Ectodermal cell (in vitro differentiated cells): ENCODE data around the gene ERC2.

ENCODE experiments used
- H3K27ac ChIP-seq: 2 replicates; pipeline ENCODE4 v1.7.0; 2013; ENCODE audit warnings: mild to moderate bottlenecking, low read depth, low read length; ENCODE audit not compliant: insufficient read depth, poor library complexity, severe bottlenecking
- H3K27me3 ChIP-seq: 2 replicates; pipeline ENCODE4 v1.7.0; 2013; ENCODE audit warnings: mild to moderate bottlenecking, low read length; ENCODE audit not compliant: insufficient read depth, control insufficient read depth, poor library complexity, severe bottlenecking
- H3K36me3 ChIP-seq: one replicate; pipeline ENCODE4 v1.7.0; 2013; ENCODE audit warnings: low read length; ENCODE audit not compliant: control insufficient read depth, insufficient read depth
- H3K4me1 ChIP-seq: one replicate; pipeline ENCODE4 v1.7.0; 2013; ENCODE audit warnings: low read length; ENCODE audit not compliant: control insufficient read depth, insufficient read depth
- H3K4me3 ChIP-seq: 2 replicates; pipeline ENCODE4 v1.7.0; 2013; ENCODE audit warnings: low read depth, low read length, control low read depth; ENCODE audit not compliant: insufficient read depth
- H3K9me3 ChIP-seq: 2 replicates; pipeline ENCODE4 v1.7.0; 2013; ENCODE audit warnings: mild to moderate bottlenecking, low read length, moderate library complexity; ENCODE audit not compliant: control insufficient read depth
- whole genome bisulfite sequencing, 2 experiments: methylation state at CpG; one replicate each; pipeline ENCODE4 v1.1.7; 2013; ENCODE audit warnings: missing lambda C conversion rate in 2 of 2; 5-methylcytosine and 5-hydroxymethylcytosine counted together

The ERC2 gene

GRCh38 chr3:55765398-55765797 is 702.9 kb downstream of the ERC2 start:
- 94 to 95% methylated on average over 7 of the region's 7 CpGs for WGBS, 2 experiments
- H3K9me3 ChIP-seq, result no peaks in the 10 kb centered on the region
- H3K4me1 ChIP-seq, result no peaks in the 10 kb centered on the region
- no peak overlapping the region for H3K27ac ChIP-seq
- no peak overlapping the region for H3K4me3 ChIP-seq
- H3K36me3 ChIP-seq, result no peaks in the 10 kb centered on the region
- no peaks in the 10 kb centered on the region for H3K27me3 ChIP-seq

GRCh38 chr3:55756976-55757375 is 711.3 kb downstream of the ERC2 start:
- Histone ChIP-seq H3K27me3 (no peaks in the 10 kb centered on the region), H3K27ac (no peak overlapping the region), H3K4me3 (no peak overlapping the region), H3K4me1 (peaks cover 24% of the 10 kb centered on the region), H3K9me3 (no peaks in the 10 kb centered on the region), H3K36me3 (no peaks in the 10 kb centered on the region)
- WGBS, 2 experiments, result 89% methylated on average over 1 of the region's 2 CpGs; no CpG with 5 or more reads in 1 of the 2 experiments

- H3K27ac ChIP-seq, result no peak overlapping the region
- WGBS, 2 experiments, result 70 to 71% methylated on average over 8 to 9 of the region's 9 CpGs
Observed at GRCh38 chr3:55755516-55756205, 712.6 kb downstream of the ERC2 start.

GRCh38 chr3:55752911-55753310 is 715.4 kb downstream of the ERC2 start:
- 94 to 96% methylated on average over 3 to 5 of the region's 5 CpGs for WGBS, 2 experiments
- H3K4me1 ChIP-seq, result peaks cover 21% of the 10 kb centered on the region
- no peaks in the 10 kb centered on the region for H3K9me3 ChIP-seq
- no peaks in the 10 kb centered on the region for H3K27me3 ChIP-seq
- no peak overlapping the region for H3K4me3 ChIP-seq
- no peaks in the 10 kb centered on the region for H3K36me3 ChIP-seq
- no peak overlapping the region for H3K27ac ChIP-seq

More at GRCh38 chr3:55755516-55756205, 712.6 kb downstream of the ERC2 start:
- Histone ChIP-seq H3K4me3 (no peak overlapping the region), H3K27me3 (no peaks in the 10 kb centered on the region), H3K36me3 (no peaks in the 10 kb centered on the region), H3K4me1 (peaks cover 24% of the 10 kb centered on the region), H3K9me3 (no peaks in the 10 kb centered on the region)

GRCh38 chr3:55751730-55752129 is 716.5 kb downstream of the ERC2 start:
- Histone ChIP-seq H3K27ac (no peak overlapping the region), H3K4me1 (peaks cover 18% of the 10 kb centered on the region), H3K27me3 (no peaks in the 10 kb centered on the region), H3K36me3 (no peaks in the 10 kb centered on the region), H3K9me3 (no peaks in the 10 kb centered on the region), H3K4me3 (no peak overlapping the region)
- WGBS, 2 experiments, result 80 to 94% methylated on average over 1 of the region's 1 CpG

GRCh38 chr3:55750525-55750924 is 717.7 kb downstream of the ERC2 start:
- H3K36me3 ChIP-seq, result no peaks in the 10 kb centered on the region
- H3K4me3 ChIP-seq, result no peak overlapping the region
- no peaks in the 10 kb centered on the region for H3K9me3 ChIP-seq
- WGBS, 2 experiments, result 95 to 98% methylated on average over 6 of the region's 6 CpGs
- H3K4me1 ChIP-seq, result peaks cover 7% of the 10 kb centered on the region
- H3K27me3 ChIP-seq, result no peaks in the 10 kb centered on the region
- no peak overlapping the region for H3K27ac ChIP-seq

GRCh38 chr3:55749036-55749435 is 719.2 kb downstream of the ERC2 start:
- Histone ChIP-seq H3K4me1 (no peaks in the 10 kb centered on the region), H3K27ac (no peak overlapping the region), H3K27me3 (no peaks in the 10 kb centered on the region), H3K36me3 (no peaks in the 10 kb centered on the region), H3K9me3 (no peaks in the 10 kb centered on the region), H3K4me3 (no peak overlapping the region)
- 82 to 96% methylated on average over 1 of the region's 1 CpG for WGBS, 2 experiments

- Histone ChIP-seq H3K27ac (no peak overlapping the region), H3K9me3 (no peaks in the 10 kb centered on the region), H3K4me1 (peaks cover 4% of the 10 kb centered on the region), H3K27me3 (no peaks in the 10 kb centered on the region), H3K36me3 (no peaks in the 10 kb centered on the region), H3K4me3 (no peak overlapping the region)
Observed at GRCh38 chr3:55746808-55747413, 721.4 kb downstream of the ERC2 start.

- H3K9me3 ChIP-seq, result no peaks in the 10 kb centered on the region
- H3K36me3 ChIP-seq, result no peaks in the 10 kb centered on the region
- H3K4me1 ChIP-seq, result peaks cover 4% of the 10 kb centered on the region
- H3K27ac ChIP-seq, result no peak overlapping the region
- 86 to 94% methylated on average over 2 of the region's 2 CpGs for WGBS, 2 experiments
- H3K27me3 ChIP-seq, result no peaks in the 10 kb centered on the region
- H3K4me3 ChIP-seq, result no peak overlapping the region
Observed at GRCh38 chr3:55742832-55743136, 725.5 kb downstream of the ERC2 start.

- Histone ChIP-seq H3K4me1 (peaks cover 4% of the 10 kb centered on the region), H3K27me3 (no peaks in the 10 kb centered on the region), H3K9me3 (no peaks in the 10 kb centered on the region), H3K27ac (no peak overlapping the region), H3K36me3 (no peaks in the 10 kb centered on the region), H3K4me3 (no peak overlapping the region)
- 63 to 74% methylated on average over 3 of the region's 4 CpGs for WGBS, 2 experiments
Observed at GRCh38 chr3:55742022-55742831, 726.0 kb downstream of the ERC2 start.
